ENCODE results near the gene ZNF648.
"Not testable (repeated sequence)": the region's sequence is repeated elsewhere in the genome, so short reads cannot be mapped to it uniquely, and the experiment has no call there.

The ZNF648 gene

GRCh38 chr1:182035097-182035770 lies 26.3 kb downstream of the ZNF648 start:
- no peak for DNase-seq
- Mint-ChIP-seq H3K27me3 (ENCODE audit: low read depth, poor library complexity) (no peaks in the 10 kb centered on the region), H3K9me3 (peaks cover 33% of the 10 kb centered on the region), H3K4me3 (no peak overlapping the region), H3K27ac (no peak overlapping the region), H3K36me3 (ENCODE audit: low read depth) (peaks cover 5% of the 10 kb centered on the region), H3K4me1 (peaks cover 15% of the 10 kb centered on the region)
- TF ChIP-seq CTCF (IDR thresholded peaks at IDR 0.05), result no peak

GRCh38 chr1:182032251-182032650 lies 29.3 kb downstream of the ZNF648 start:
- Mint-ChIP-seq H3K27ac (no peak overlapping the region), H3K36me3 (ENCODE audit: low read depth) (peaks cover 5% of the 10 kb centered on the region), H3K27me3 (ENCODE audit: low read depth, poor library complexity) (no peaks in the 10 kb centered on the region), H3K4me1 (peaks cover 30% of the 10 kb centered on the region), H3K9me3 (peaks cover 15% of the 10 kb centered on the region), H3K4me3 (no peak overlapping the region)
- TF ChIP-seq CTCF (IDR thresholded peaks at IDR 0.05), result no peak
- peak; percentile 14 for DNase-seq

DNA sequence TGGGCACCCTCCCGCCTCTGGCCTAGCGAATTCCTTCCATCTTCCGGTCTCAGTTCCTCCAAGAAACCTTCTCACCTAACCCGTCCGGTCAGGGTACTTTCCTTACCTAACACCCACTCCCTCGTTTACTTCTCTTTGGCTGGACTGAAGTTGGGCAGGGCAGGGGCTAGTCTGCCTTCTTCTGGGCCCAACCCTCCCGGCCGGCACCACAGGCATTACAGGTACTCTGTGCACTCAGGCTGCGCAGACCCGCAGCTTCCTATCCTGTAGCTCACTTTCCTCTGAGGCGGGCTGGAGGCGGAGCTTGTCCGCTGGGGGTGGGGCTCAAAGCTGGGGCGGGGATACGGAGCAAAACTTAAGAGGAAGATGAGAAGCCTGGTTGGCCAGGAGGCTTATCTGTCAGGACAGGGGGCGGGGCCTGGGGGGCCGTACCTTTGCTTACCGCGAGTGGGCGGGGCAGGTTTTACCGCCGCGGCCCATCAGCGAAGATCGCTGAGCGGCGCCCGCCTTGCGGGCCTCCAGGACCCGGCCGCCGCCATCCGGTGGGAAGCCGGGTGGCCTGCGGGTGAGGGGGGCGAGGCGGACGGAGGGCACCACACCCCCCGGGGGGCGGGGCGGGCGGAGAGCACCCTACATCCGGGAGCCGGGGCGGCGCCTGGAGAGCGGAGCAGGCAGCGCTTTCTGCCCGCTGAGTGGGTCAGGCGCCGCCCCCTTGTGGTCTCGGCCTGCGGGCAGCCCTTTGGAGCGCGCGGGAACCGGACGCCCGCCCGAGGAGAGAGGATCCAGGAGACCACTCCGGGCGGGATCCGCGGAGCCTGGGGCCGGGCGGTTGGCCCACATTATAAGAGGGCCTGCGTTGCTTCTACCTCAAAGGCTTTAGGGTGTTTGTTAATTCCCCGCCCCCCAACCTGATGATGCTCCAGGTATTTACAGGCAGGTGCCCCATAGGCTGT lies 31.9 kb downstream of the ZNF648 start:
- peak; percentile 99 for DNase-seq
- peak overlapping the region; percentile 99 for H3K27ac Mint-ChIP-seq
- no peaks in the 10 kb centered on the region for H3K9me3 Mint-ChIP-seq
- H3K4me3 Mint-ChIP-seq, result peak overlapping the region; percentile 99
- peaks cover 30% of the 10 kb centered on the region for H3K4me1 Mint-ChIP-seq
- H3K36me3 Mint-ChIP-seq (ENCODE audit: low read depth), result no peaks in the 10 kb centered on the region
- H3K27me3 Mint-ChIP-seq (ENCODE audit: low read depth, poor library complexity), result no peaks in the 10 kb centered on the region
- TF ChIP-seq CTCF (IDR thresholded peaks at IDR 0.05), result peak; percentile 29

DNA sequence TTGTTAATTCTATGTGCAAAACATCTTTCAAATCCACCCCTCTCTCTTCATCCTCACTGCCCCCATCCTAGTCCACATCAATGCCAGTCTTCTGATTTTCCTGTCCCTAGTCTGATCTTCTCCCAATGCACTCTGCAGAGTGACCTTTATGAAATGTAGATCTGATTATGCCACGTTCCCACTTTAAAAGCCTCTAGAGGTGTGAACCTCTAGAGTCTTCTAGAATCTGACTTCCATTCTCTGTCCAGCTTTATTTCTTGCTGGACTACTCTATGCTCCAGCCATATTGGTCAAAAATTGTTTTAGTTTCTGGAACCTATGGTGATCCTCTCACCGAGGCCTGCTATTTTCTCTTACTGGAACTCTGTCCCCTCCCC lies 32.5 kb downstream of the ZNF648 start:
- peak overlapping the region; percentile 99 for H3K4me3 Mint-ChIP-seq
- no peak for TF ChIP-seq CTCF (IDR thresholded peaks at IDR 0.05)
- DNase-seq, result no peak
- peaks cover 30% of the 10 kb centered on the region for H3K4me1 Mint-ChIP-seq
- no peaks in the 10 kb centered on the region for H3K36me3 Mint-ChIP-seq (ENCODE audit: low read depth)
- no peaks in the 10 kb centered on the region for H3K27me3 Mint-ChIP-seq (ENCODE audit: low read depth, poor library complexity)
- H3K27ac Mint-ChIP-seq, result peak overlapping the region; percentile 99
- H3K9me3 Mint-ChIP-seq, result no peaks in the 10 kb centered on the region

GRCh38 chr1:182015360-182015759 lies 46.2 kb downstream of the ZNF648 start:
- H3K4me3 Mint-ChIP-seq, result no peak overlapping the region
- H3K9me3 Mint-ChIP-seq, result peaks cover 44% of the 10 kb centered on the region
- no peak for DNase-seq
- H3K36me3 Mint-ChIP-seq (ENCODE audit: low read depth), result peaks cover 14% of the 10 kb centered on the region
- H3K4me1 Mint-ChIP-seq, result no peaks in the 10 kb centered on the region
- no peak for TF ChIP-seq CTCF (IDR thresholded peaks at IDR 0.05)
- no peak overlapping the region for H3K27ac Mint-ChIP-seq
- H3K27me3 Mint-ChIP-seq (ENCODE audit: low read depth, poor library complexity), result peaks cover 4% of the 10 kb centered on the region

GRCh38 chr1:182010800-182011370 lies 50.6 kb downstream of the ZNF648 start:
- H3K27me3 Mint-ChIP-seq (ENCODE audit: low read depth, poor library complexity), result peaks cover 12% of the 10 kb centered on the region
- not testable (repeated sequence) for H3K4me3 Mint-ChIP-seq; H3K4me1 Mint-ChIP-seq; H3K27ac Mint-ChIP-seq; H3K36me3 Mint-ChIP-seq (ENCODE audit: low read depth); DNase-seq
- H3K9me3 Mint-ChIP-seq, result peaks cover 61% of the 10 kb centered on the region

GRCh38 chr1:182005398-182005797 lies 56.1 kb downstream of the ZNF648 start:
- not testable (repeated sequence) for H3K4me3 Mint-ChIP-seq; H3K36me3 Mint-ChIP-seq (ENCODE audit: low read depth); H3K27ac Mint-ChIP-seq; DNase-seq; H3K27me3 Mint-ChIP-seq (ENCODE audit: low read depth, poor library complexity)
- H3K4me1 Mint-ChIP-seq, result peaks cover 14% of the 10 kb centered on the region
- peaks cover 44% of the 10 kb centered on the region for H3K9me3 Mint-ChIP-seq

All from nephron progenitor cell (in vitro differentiated cells).